CD4-positive, alpha-beta T cell treated with Interferon gamma for 1 hour (primary cell): ENCODE data around the gene OR6C65.

Experiments
- DNase-seq: peaks from one replicate; pipeline ENCODE4 v3.0.0-alpha.2; 2020

OR6C65 gene

DNA sequence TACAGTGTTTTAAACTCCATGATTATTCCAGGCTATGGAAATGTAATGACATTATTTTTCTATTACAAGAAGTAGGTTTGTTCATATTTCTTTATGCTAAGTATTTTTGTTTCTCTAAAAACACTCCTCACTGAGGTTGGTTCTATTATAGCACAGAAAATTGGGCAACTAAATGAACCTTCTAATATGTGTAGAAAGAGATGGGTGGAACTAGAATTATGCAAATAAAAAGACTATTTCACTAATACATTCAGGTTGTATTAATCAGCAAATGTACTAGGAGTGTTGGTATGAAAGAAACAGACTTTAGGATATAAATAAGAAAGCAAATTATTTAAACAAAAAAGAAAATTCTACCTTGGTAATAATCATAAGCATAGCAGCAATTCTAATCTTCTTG lies 48.5 kb downstream of the OR6C65 start:
- DNase-seq, result no peak
